ENCODE data around the gene CMTM3. TPM values are rescaled to one million over a fixed set of nuclear protein-coding genes. Genes with fewer than 3 reads are reported as not detected.

The CMTM3 gene
- polyA plus RNA-seq, 1 of the 3 experiments (the other 2 are of a cell fraction): 69.4 TPM

DNA sequence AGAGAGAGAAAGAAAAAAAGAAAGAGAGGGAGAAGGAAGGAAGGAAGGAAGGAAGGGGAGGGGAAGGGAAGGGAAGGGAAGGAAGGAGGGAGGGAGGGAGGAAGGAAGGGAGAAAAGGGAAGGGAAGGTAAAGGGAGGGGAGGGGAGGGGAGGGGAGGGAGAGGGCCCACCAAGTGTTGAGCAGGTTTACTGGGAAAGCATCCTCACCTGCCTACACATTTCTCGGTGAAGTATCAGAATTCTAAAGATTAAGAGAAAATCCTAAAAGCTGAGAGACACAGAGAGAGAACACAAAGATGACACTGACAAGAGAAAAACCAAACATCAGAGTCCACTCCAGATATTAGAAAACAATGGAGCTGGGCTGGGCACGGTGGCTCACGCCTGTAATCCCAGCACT is 12.3 kb upstream of the CMTM3 start:
- H3K4me3 ChIP-seq (ENCODE audit: low read depth in 2 of 2, low read length in 1 of 2): no peak overlapping the region
- POLR2A ChIA-PET: no interaction called here
- H3F3A ChIP-seq (replicated peaks; ENCODE audit: insufficient read depth): no peaks in the 10 kb centered on the region
- no peak overlapping the region for H3K9ac ChIP-seq
- no peaks in the 10 kb centered on the region for H3K9me3 ChIP-seq
- 81% methylated on average over 3 of the region's 3 CpGs for WGBS (ENCODE audit: low lambda C conversion rate)
- CTCF ChIA-PET: no interaction called here
- no peak overlapping the region for H2AFZ ChIP-seq (ENCODE audit: low read depth)
- no peaks in the 10 kb centered on the region for H3K36me3 ChIP-seq (replicated peaks in 1 of 2; ENCODE audit: control insufficient read depth in 1 of 2, insufficient read depth in 2 of 2, low read length in 1 of 2)
- H3K79me2 ChIP-seq (ENCODE audit: insufficient read depth): no peaks in the 10 kb centered on the region
- no peaks in the 10 kb centered on the region for H4K20me1 ChIP-seq (ENCODE audit: insufficient read depth)
- no peak overlapping the region for H3K4me2 ChIP-seq
- H3K27ac ChIP-seq (ENCODE audit: low read depth in 2 of 2, low read length in 1 of 2): no peak overlapping the region
- H3K4me1 ChIP-seq (ENCODE audit: control insufficient read depth in 1 of 2, insufficient read depth in 2 of 2, low read depth in 1 of 2, low read length in 1 of 2): no peaks in the 10 kb centered on the region
- H3K9me2 ChIP-seq: no peaks in the 10 kb centered on the region
- no peak for DNase-seq
- TF ChIP-seq, protein P1, sequence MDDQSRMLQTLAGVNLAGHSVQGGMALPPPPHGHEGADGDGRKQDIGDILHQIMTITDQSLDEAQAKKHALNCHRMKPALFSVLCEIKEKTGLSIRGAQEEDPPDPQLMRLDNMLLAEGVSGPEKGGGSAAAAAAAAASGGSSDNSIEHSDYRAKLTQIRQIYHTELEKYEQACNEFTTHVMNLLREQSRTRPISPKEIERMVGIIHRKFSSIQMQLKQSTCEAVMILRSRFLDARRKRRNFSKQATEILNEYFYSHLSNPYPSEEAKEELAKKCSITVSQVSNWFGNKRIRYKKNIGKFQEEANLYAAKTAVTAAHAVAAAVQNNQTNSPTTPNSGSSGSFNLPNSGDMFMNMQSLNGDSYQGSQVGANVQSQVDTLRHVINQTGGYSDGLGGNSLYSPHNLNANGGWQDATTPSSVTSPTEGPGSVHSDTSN (IDR thresholded peaks at IDR 0.05): no peak
- TF ChIP-seq, protein P2, sequence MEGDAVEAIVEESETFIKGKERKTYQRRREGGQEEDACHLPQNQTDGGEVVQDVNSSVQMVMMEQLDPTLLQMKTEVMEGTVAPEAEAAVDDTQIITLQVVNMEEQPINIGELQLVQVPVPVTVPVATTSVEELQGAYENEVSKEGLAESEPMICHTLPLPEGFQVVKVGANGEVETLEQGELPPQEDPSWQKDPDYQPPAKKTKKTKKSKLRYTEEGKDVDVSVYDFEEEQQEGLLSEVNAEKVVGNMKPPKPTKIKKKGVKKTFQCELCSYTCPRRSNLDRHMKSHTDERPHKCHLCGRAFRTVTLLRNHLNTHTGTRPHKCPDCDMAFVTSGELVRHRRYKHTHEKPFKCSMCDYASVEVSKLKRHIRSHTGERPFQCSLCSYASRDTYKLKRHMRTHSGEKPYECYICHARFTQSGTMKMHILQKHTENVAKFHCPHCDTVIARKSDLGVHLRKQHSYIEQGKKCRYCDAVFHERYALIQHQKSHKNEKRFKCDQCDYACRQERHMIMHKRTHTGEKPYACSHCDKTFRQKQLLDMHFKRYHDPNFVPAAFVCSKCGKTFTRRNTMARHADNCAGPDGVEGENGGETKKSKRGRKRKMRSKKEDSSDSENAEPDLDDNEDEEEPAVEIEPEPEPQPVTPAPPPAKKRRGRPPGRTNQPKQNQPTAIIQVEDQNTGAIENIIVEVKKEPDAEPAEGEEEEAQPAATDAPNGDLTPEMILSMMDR (IDR thresholded peaks at IDR 0.05): no peak
- TF ChIP-seq NFIC (IDR thresholded peaks at IDR 0.05; ENCODE audit: borderline replicate concordance): no peak
- TF ChIP-seq, protein P3, sequence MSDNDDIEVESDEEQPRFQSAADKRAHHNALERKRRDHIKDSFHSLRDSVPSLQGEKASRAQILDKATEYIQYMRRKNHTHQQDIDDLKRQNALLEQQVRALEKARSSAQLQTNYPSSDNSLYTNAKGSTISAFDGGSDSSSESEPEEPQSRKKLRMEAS (IDR thresholded peaks at IDR 0.05; ENCODE audit: low read depth): no peak
- no peak for TF ChIP-seq RAD21 (IDR thresholded peaks at IDR 0.05; ENCODE audit: low read length)
- TF ChIP-seq, protein P4, sequence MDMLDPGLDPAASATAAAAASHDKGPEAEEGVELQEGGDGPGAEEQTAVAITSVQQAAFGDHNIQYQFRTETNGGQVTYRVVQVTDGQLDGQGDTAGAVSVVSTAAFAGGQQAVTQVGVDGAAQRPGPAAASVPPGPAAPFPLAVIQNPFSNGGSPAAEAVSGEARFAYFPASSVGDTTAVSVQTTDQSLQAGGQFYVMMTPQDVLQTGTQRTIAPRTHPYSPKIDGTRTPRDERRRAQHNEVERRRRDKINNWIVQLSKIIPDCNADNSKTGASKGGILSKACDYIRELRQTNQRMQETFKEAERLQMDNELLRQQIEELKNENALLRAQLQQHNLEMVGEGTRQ (IDR thresholded peaks at IDR 0.05; ENCODE audit: borderline replicate concordance, low read depth, low read length): no peak
- TF ChIP-seq, protein P5, sequence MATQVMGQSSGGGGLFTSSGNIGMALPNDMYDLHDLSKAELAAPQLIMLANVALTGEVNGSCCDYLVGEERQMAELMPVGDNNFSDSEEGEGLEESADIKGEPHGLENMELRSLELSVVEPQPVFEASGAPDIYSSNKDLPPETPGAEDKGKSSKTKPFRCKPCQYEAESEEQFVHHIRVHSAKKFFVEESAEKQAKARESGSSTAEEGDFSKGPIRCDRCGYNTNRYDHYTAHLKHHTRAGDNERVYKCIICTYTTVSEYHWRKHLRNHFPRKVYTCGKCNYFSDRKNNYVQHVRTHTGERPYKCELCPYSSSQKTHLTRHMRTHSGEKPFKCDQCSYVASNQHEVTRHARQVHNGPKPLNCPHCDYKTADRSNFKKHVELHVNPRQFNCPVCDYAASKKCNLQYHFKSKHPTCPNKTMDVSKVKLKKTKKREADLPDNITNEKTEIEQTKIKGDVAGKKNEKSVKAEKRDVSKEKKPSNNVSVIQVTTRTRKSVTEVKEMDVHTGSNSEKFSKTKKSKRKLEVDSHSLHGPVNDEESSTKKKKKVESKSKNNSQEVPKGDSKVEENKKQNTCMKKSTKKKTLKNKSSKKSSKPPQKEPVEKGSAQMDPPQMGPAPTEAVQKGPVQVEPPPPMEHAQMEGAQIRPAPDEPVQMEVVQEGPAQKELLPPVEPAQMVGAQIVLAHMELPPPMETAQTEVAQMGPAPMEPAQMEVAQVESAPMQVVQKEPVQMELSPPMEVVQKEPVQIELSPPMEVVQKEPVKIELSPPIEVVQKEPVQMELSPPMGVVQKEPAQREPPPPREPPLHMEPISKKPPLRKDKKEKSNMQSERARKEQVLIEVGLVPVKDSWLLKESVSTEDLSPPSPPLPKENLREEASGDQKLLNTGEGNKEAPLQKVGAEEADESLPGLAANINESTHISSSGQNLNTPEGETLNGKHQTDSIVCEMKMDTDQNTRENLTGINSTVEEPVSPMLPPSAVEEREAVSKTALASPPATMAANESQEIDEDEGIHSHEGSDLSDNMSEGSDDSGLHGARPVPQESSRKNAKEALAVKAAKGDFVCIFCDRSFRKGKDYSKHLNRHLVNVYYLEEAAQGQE (IDR thresholded peaks at IDR 0.05; ENCODE audit: low read depth, low read length): no peak
- no peak for TF ChIP-seq TCF12 (IDR thresholded peaks at IDR 0.05)
- TF ChIP-seq EZH2phosphoT487 (IDR thresholded peaks at IDR 0.05; ENCODE audit: borderline replicate concordance, low read depth): no peak
- H3K27me3 ChIP-seq (ENCODE audit: insufficient read depth): no peaks in the 10 kb centered on the region

Measured in SK-N-SH (cell line).